ENCODE data around the gene PIM1. TPM values are rescaled to one million over a fixed set of nuclear protein-coding genes. Genes with fewer than 3 reads are reported as not detected.

Gene PIM1
- total RNA-seq, 4 donors from 2014 or later: 16.1 to 35.9 (median 22.6) TPM

DNA sequence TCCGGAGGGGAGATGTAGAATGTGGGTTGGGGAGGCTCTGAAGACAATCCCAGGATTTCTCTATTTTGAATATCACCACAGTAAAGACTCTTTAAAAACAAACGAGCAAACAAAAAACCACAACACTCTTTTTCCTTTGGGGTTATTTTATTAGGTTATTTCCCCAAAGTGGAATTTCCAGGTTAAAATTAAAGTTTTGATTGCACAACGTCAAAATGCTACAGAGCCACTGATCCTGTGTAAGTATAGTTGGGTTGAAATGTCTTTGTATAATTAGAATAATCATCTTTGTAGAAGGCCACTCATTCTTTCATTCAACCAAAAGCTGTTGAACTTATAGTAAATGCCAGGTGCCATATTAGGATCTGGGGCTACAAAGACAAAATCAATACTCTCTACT lies 19.6 kb upstream of the PIM1 start:
- TF ChIP-seq, protein P1, sequence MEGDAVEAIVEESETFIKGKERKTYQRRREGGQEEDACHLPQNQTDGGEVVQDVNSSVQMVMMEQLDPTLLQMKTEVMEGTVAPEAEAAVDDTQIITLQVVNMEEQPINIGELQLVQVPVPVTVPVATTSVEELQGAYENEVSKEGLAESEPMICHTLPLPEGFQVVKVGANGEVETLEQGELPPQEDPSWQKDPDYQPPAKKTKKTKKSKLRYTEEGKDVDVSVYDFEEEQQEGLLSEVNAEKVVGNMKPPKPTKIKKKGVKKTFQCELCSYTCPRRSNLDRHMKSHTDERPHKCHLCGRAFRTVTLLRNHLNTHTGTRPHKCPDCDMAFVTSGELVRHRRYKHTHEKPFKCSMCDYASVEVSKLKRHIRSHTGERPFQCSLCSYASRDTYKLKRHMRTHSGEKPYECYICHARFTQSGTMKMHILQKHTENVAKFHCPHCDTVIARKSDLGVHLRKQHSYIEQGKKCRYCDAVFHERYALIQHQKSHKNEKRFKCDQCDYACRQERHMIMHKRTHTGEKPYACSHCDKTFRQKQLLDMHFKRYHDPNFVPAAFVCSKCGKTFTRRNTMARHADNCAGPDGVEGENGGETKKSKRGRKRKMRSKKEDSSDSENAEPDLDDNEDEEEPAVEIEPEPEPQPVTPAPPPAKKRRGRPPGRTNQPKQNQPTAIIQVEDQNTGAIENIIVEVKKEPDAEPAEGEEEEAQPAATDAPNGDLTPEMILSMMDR (IDR thresholded peaks at IDR 0.05; ENCODE audit: low read depth): no peak

DNA sequence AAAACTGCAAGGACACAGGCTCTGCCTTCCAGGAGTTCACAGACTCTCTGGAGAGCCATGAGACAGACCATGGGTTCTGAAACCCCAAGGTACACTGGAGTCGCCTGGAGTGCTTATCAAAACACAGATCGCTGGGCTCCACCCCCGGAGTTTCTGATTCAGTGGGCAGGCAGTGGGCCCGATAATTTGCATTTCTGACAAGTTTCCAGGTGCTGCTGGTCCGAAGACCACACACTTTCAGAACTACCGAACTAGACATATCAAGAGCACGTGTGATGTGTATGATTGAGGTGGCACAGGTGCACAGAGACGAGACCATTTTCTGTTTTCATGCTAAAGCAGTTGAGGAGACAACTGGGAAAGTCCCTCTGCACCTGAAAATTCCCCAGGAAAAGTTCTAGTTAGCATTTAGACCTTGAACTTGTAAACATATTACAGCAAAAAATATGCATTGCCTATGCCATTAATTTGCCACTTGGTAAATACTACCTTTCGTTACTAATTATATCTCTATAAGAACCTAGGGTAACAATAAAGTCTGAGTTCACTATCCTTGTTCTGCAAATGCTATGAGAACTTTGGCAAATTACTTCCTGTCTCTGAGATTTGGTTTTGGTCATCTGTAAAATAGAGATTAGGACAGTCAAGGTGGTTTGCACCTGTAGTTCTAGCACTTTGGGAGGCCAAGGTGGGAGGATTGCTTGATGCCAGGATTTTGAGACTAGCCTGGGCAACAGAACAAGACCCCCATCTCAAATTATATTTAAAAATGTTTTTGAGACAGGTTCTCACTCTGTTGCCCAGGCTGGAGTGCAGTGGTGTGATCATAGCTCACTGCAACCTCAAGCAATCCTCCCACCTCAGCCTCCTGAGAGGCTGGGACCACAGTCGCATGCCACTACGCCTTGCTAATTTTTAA lies 14.3 kb upstream of the PIM1 start:
- TF ChIP-seq, protein P1 (IDR thresholded peaks at IDR 0.05; ENCODE audit: low read depth): no peak

DNA sequence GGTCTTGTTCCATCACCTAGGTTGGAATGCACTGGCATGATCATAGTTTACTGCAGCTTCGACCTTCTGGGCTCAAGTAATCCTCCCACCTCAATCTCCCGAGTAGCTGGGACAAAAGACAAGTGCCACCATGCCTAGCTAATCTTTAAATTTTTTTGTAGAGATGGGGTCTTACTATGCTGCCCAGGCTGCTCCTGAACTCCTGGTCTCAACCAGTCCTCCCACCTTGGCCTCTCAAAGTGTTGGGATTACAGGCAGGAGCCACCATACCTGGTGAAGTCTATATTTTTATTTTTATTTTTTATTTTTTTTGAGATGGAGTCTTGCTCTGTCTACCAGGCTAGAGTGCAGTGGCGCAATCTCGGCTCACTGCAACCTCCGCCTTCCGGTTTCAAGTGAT lies 11.4 kb upstream of the PIM1 start:
- TF ChIP-seq, protein P1 (IDR thresholded peaks at IDR 0.05; ENCODE audit: low read depth): no peak

DNA sequence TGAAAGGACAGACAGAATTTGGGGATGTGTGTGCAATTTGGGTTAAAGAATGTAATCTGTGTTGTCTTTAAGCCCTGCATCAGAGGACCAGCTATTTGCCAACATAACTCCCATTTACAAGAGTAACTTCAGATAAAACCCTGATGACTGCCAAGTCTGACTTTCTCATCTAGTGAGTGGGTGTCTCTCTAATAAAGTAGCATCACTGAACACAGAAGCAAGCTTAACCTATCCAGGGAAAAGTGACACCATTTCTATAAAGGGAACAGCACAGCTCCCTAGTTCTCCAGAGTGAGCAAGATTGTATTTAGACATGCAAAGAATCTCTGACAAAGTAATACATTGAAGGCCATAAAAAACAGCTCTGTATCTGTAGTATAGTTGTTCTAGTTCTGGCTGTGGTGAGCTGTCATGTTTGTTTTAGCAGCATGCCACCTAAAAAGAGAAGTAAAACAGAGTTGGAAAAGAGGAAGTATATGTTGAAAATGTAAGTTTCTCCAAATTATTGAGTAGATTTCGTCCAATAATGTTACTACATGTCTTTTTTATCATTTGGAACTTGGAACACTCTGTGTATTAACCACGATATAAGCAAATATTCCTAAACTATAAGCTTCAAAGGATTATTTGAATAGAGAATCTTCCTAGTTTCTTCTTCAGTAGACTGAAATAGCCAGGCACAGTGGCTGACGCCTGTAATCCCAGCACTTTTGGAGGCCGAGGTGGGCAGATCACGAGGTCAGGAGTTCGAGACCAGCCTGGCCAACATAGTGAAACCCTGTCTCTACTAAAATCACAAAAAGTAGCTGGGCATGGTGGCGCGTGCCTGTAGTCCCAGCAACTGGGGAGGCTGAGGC lies 8.8 kb upstream of the PIM1 start:
- TF ChIP-seq, protein P1 (IDR thresholded peaks at IDR 0.05; ENCODE audit: low read depth): no peak

DNA sequence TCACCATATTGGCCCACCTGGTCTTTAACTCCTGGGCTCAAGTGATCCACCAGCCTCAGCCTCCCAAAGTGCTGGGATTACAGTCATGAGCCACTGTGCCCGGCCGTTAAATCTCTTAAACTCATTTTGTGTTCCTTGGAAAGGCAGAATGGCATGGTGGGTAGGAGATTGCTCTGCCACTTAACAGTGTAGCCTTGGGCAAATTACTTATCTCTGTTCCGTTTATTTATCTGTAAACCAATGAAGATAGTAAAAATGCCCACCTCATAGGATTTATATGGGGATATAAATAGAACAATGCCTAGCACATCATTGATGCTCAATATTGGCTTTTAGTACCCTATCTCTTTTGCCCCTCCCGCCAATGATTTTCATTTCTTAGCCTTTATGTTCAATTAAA lies 7.2 kb upstream of the PIM1 start:
- TF ChIP-seq, protein P1 (IDR thresholded peaks at IDR 0.05; ENCODE audit: low read depth): no peak

DNA sequence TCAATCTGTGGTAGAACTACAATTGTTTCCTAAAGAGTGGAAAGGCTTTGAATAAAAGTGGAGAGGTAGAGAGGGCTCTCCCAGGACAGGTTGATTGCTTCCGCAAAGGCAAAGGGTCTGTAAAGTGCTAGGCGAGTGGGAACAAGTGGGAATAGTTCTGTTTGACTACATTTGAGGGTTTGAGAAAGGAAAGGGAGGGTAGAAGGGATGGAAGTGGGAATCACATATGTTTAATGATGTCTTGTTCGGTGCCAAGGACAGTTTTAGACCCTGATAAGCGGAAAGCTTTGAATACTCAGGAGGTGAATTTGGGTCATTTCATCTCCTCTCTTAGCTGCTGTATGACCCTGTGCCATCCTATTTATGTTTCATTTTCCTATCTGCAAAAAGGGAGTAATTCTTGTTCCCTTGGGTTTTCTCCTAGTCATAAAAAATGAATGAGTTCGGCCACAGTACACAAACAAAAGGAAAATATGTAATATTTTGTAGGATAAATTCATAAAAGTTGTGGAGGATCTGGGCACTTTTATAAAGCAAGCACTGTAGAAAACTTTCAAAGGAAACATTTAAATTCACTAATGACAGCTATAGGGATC lies 1.7 kb upstream of the PIM1 start:
- TF ChIP-seq, protein P1 (IDR thresholded peaks at IDR 0.05; ENCODE audit: low read depth): no peak

Data from subcutaneous adipose tissue (tissue), 4 donors.